K562 (cell line): Measurements from ENCODE around the gene ARHGAP24.

Experiments used
- MEF2A ChIP-seq: IDR thresholded peaks from 2 replicates; pipeline ENCODE4 v1.6.1; 2011; ENCODE audit warnings: low read depth, mild to moderate bottlenecking, low read length, moderate library complexity; ENCODE audit not compliant: control insufficient read depth
- POLR2G ChIP-seq: fragments of 200-400 bp; formaldehyde crosslinking; IDR thresholded peaks from 2 replicates; pipeline ENCODE4 v1.6.1; 2017; ENCODE audit warnings: low read depth, mild to moderate bottlenecking, antibody characterized with exemption, low read length, moderate library complexity

DNA sequence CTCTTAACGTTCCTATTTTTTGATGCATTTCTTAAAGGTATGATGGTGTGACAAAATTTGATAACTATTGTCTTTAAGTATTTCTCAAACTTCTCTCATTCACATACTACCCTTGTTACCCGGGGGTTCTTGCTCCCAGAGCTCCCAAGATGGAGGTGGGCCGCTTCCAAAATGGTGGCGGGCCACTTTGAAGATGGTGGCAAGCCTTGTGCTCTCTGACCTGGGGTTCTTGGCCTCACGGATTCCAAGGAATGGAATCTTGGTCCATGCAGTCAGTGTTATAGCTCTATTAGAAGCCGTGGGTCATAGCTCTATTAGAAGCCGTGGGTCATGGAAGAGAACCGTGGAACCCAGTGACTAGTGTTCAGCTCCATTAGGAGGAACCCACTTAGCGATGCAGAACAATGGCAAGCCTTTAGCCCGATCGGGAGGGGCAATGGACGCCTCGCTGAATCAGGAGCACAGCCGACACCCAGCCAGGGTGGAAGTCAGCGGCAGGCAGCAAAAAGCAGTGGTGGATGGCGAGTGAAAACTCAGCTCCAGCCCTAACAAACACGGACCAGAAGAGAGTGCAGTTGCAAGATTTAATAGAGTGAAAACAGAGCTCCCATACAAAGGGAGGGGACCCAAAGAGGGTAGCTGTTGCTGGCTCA is 481.5 kb downstream of the ARHGAP24 start:
- TF ChIP-seq MEF2A, result no peak
- no peak for TF ChIP-seq POLR2G
